HCT116 (cell line): ENCODE measurements around the gene CENPE. TPM values are rescaled to one million over a fixed set of nuclear protein-coding genes. Genes with fewer than 3 reads are reported as not detected.
A peak's percentile ranks its signal among the peaks of the same experiment; 100 is the strongest.
"Not testable (repeated sequence)": the region's sequence is repeated elsewhere in the genome, so short reads cannot be mapped to it uniquely, and the experiment has no call there.

Source experiments
- ATAC-seq: fragments of 200-7000 bp; cut with Tn5 transposase; 2 replicates; pipeline ENCODE4 v1.9.1; 2020; ENCODE audit warnings: mild to moderate bottlenecking, moderate library complexity
- BruUV-seq: library from RNA; stranded (reverse); fragments of 400-500 nt; replicated peaks from 2 replicates; lab custom pipeline; 2021; lab: Mats Ljungman, UMichigan
- CTCF ChIA-PET: fragments of 300-600 bp; sonication (Branson Sonifier 250); formaldehyde crosslinking; loops from one replicate; lab custom pipeline; 2021; ENCODE audit warnings: antibody characterized with exemption; lab: Charles Lee
- POLR2A ChIA-PET: fragments of 300-600, 350-600 bp; sonication (Branson Sonifier 250); formaldehyde crosslinking; loops from one replicate; lab custom pipeline; 2021; ENCODE audit warnings: antibody characterized with exemption; lab: Charles Lee
- RAD21 ChIA-PET, 2 experiments: fragments of 300-600 bp; sonication (Branson Sonifier 250); formaldehyde crosslinking; loops; one replicate each; lab custom pipeline; 2023; ENCODE audit warnings: low total read pairs in 2 of 2; ENCODE audit not compliant: uncharacterized antibody in 2 of 2, unreplicated experiment in 2 of 2, low non-redundant PET in 1 of 2; lab: Charles Lee
- DNase-seq: peaks from one replicate; pipeline ENCODE4 v3.0.0-alpha.2; 2010; ENCODE audit warnings: low read depth, low spot score
- H2AFZ ChIP-seq: fragments of 200-600 bp; shearing (Covaris generic), sonication (generic); 2 replicates; pipeline ENCODE4 v1.6.1; 2017; ENCODE audit warnings: low read depth, mixed run types, mixed read lengths, antibody characterized with exemption, low read length; ENCODE audit not compliant: poor library complexity, severe bottlenecking
- H3K27ac ChIP-seq: 2 replicates; pipeline ENCODE4 v1.5.1; 2012; ENCODE audit warnings: low read depth, low read length
- H3K27me3 ChIP-seq: fragments of 200-600 bp; sonication (generic); 2 replicates; pipeline ENCODE4 v1.6.1; 2016; ENCODE audit warnings: mixed run types, low read length, mixed read lengths; ENCODE audit not compliant: insufficient read depth
- H3K36me3 ChIP-seq, 2 experiments: fragments of 200-500 bp in 1 of 2; fragments of 200-600 bp in 1 of 2; sonication (Bioruptor generic) in 1 of 2; sonication (generic) in 1 of 2; 2 replicates each; pipeline versions ENCODE4 v1.5.1 to v1.6.1; 2014 to 2016; ENCODE audit warnings: low read length in 2 of 2, inconsistent platforms in 1 of 2, mixed read lengths in 1 of 2, mixed run types in 1 of 2; ENCODE audit not compliant: insufficient read depth in 2 of 2, control insufficient read depth in 1 of 2
- H3K4me1 ChIP-seq, 2 experiments: fragments of 200-600 bp in 1 of 2; sonication (generic) in 1 of 2; 2 replicates each; pipeline versions ENCODE4 v1.5.1 to v1.6.1; 2012 to 2017; ENCODE audit warnings: low read length in 2 of 2, inconsistent platforms in 1 of 2, mild to moderate bottlenecking in 1 of 2, mixed read lengths in 1 of 2, mixed run types in 1 of 2, moderate library complexity in 1 of 2; ENCODE audit not compliant: insufficient read depth in 2 of 2, control insufficient read depth in 1 of 2
- H3K4me2 ChIP-seq: fragments of 200-600 bp; sonication (generic); 2 replicates; pipeline ENCODE4 v1.6.1; 2017; ENCODE audit warnings: mixed run types, low read length, mixed read lengths
- H3K4me3 ChIP-seq, 2 experiments: fragments of 200-600 bp in 1 of 2; sonication (generic) in 1 of 2; replicated peaks in 1 of 2; 2 replicates each; pipeline ENCODE4 v1.5.1; 2011 to 2016; ENCODE audit warnings: low read length in 2 of 2, control low read depth in 1 of 2, low read depth in 1 of 2, mild to moderate bottlenecking in 1 of 2, mixed read lengths in 1 of 2, mixed run types in 1 of 2
- H3K79me2 ChIP-seq: fragments of 200-600 bp; sonication (generic); 2 replicates; pipeline ENCODE4 v1.6.1; 2017; ENCODE audit warnings: mild to moderate bottlenecking, mixed run types, low read length, moderate library complexity, mixed read lengths; ENCODE audit not compliant: insufficient read depth
- H3K9ac ChIP-seq: fragments of 200-600 bp; sonication (generic); 2 replicates; pipeline ENCODE4 v1.6.1; 2016; ENCODE audit warnings: low read length, mixed read lengths
- H3K9me2 ChIP-seq: fragments of 200-600 bp; sonication (generic), shearing (Covaris generic); 2 replicates; pipeline ENCODE4 v1.6.1; 2017; ENCODE audit warnings: mixed run types, mild to moderate bottlenecking, moderate library complexity; ENCODE audit not compliant: insufficient read depth
- H3K9me3 ChIP-seq, 2 experiments: fragments of 200-500 bp in 1 of 2; fragments of 200-600 bp in 1 of 2; sonication (Bioruptor generic) in 1 of 2; sonication (generic) in 1 of 2; 2 replicates each; pipeline ENCODE4 v1.6.1; 2014 to 2017; ENCODE audit warnings: low read length in 2 of 2, mixed read lengths in 2 of 2, inconsistent platforms in 1 of 2, low read depth in 1 of 2, mild to moderate bottlenecking in 1 of 2, mixed run types in 1 of 2, moderate library complexity in 1 of 2; ENCODE audit not compliant: control insufficient read depth in 1 of 2, insufficient read depth in 1 of 2
- H4K20me1 ChIP-seq: fragments of 200-600 bp; sonication (generic), shearing (Covaris generic); 2 replicates; pipeline ENCODE4 v1.6.1; 2017; ENCODE audit warnings: mixed run types, mild to moderate bottlenecking, moderate library complexity; ENCODE audit not compliant: insufficient read depth
- CTCF ChIP-seq, 3 experiments: fragments of 200-600 bp in 1 of 3; sonication (generic) in 1 of 3; IDR thresholded peaks in 2 of 3; conservative IDR thresholded peaks in 1 of 3; 2 replicates each; pipeline ENCODE4 v1.5.1; 2012 to 2017; ENCODE audit warnings: low read depth in 2 of 3, low read length in 2 of 3, antibody characterized with exemption in 1 of 3, borderline replicate concordance in 1 of 3, control low read depth in 1 of 3, mild to moderate bottlenecking in 1 of 3, mixed read lengths in 1 of 3, mixed run types in 1 of 3, moderate library complexity in 1 of 3; ENCODE audit not compliant: insufficient read depth in 1 of 3
- JUND ChIP-seq: IDR thresholded peaks from 2 replicates; pipeline ENCODE4 v1.6.1; 2012
- POLR2AphosphoS5 ChIP-seq: IDR thresholded peaks from 2 replicates; pipeline ENCODE4 v1.6.1; 2011; ENCODE audit warnings: mild to moderate bottlenecking, low read depth, low read length, moderate library complexity
- RAD21 ChIP-seq: IDR thresholded peaks from 2 replicates; pipeline ENCODE4 v1.6.1; 2012; ENCODE audit warnings: low read depth, mild to moderate bottlenecking
- REST ChIP-seq: IDR thresholded peaks from 2 replicates; pipeline ENCODE4 v1.6.1; 2012; ENCODE audit warnings: low read depth
- YY1 ChIP-seq: IDR thresholded peaks from 2 replicates; pipeline ENCODE4 v1.6.1; 2011; ENCODE audit warnings: low read length, low read depth, moderate library complexity, mild to moderate bottlenecking; ENCODE audit not compliant: insufficient replicate concordance; ENCODE audit errors: extremely low read depth
- intact Hi-C: fragments of 100-400 bp; cut with micrococcal nuclease; formaldehyde crosslinking; loops from 2 replicates; pipeline ENCODE4 v1.10.0; 2022
- total RNA-seq: library from RNA; stranded (reverse); gene quantifications from one replicate; pipeline ENCODE4 v1.2.1, GENCODE V29; 2021; ENCODE audit not compliant: unreplicated experiment

Gene CENPE
- total RNA-seq, 1 experiment from 2014 or later: 31.3 TPM

GRCh38 chr4:103244251-103244650, 46.1 kb upstream of the CENPE start:
- no peaks in the 10 kb centered on the region for H3K9me3 ChIP-seq
- H3K9ac ChIP-seq: no peak overlapping the region
- intact Hi-C loops: no loop called here
- no peak for ATAC-seq
- no peaks in the 10 kb centered on the region for H3K79me2 ChIP-seq
- H4K20me1 ChIP-seq: no peaks in the 10 kb centered on the region
- H3K27me3 ChIP-seq: no peaks in the 10 kb centered on the region
- ChIA-PET RAD21 (no interaction called here), POLR2A (no interaction called here)
- no peak overlapping the region for H3K27ac ChIP-seq
- BruUV-seq: no TSS peak
- H3K4me1 ChIP-seq: peaks cover 0 to 7% of the 10 kb centered on the region in 2 experiments; a peak in 1 of 4 replicates
- no peak for TF ChIP-seq REST
- TF ChIP-seq POLR2AphosphoS5: no peak
- no peak for TF ChIP-seq CTCF (IDR thresholded peaks at IDR 0.05 in 2 of 3, conservative IDR thresholded peaks at IDR 0.05 in 1 of 3; ENCODE audit: borderline replicate concordance in 1 of 3, insufficient read depth in 1 of 3, low read depth in 2 of 3, low read length in 2 of 3)
- TF ChIP-seq YY1: no peak
- no peak for TF ChIP-seq RAD21
- no peak for TF ChIP-seq JUND
- TF ChIP-seq, all 23 proteins: peak for 0
- Histone ChIP-seq H3K4me2 (peak overlapping the region; percentile 12; the same call in 1 of the 2 replicates), H3K9me2 (no peaks in the 10 kb centered on the region), H3K4me3 (no peak overlapping the region), H3K36me3 (no peaks in the 10 kb centered on the region), H2AFZ (peak overlapping the region; percentile 61)
- DNase-seq: no peak
- CTCF ChIA-PET: no interaction called here

- H3K4me2 ChIP-seq, H3K9me3 ChIP-seq, H3K9ac ChIP-seq, intact Hi-C loops, H4K20me1 ChIP-seq, RAD21 ChIA-PET, BruUV-seq, H3K4me1 ChIP-seq, H3K9me2 ChIP-seq, H3K27me3 ChIP-seq, H3K79me2 ChIP-seq, DNase-seq, H3K4me3 ChIP-seq, CTCF ChIA-PET, POLR2A ChIA-PET, H3K27ac ChIP-seq, H2AFZ ChIP-seq, ATAC-seq, H3K36me3 ChIP-seq: not testable (repeated sequence)
These were observed 32.8 kb upstream of the CENPE start for GRCh38 chr4:103230938-103231337.

GRCh38 chr4:103223556-103223955, 25.4 kb upstream of the CENPE start:
- H3K27ac ChIP-seq, H3K27me3 ChIP-seq, H3K4me2 ChIP-seq, H3K79me2 ChIP-seq, BruUV-seq, H3K4me3 ChIP-seq, POLR2A ChIA-PET, H3K9me2 ChIP-seq, H3K36me3 ChIP-seq, H2AFZ ChIP-seq, ATAC-seq, CTCF ChIA-PET, H3K4me1 ChIP-seq, intact Hi-C loops, H3K9ac ChIP-seq, DNase-seq, H3K9me3 ChIP-seq, H4K20me1 ChIP-seq, RAD21 ChIA-PET: not testable (repeated sequence)
